Measurements from ENCODE around the gene KRTAP5-11.
"Not testable (repeated sequence)": the region's sequence is repeated elsewhere in the genome, so short reads cannot be mapped to it uniquely, and the experiment has no call there.

Gene KRTAP5-11

GRCh38 chr11:71554996-71555395 is 27.7 kb downstream of the KRTAP5-11 start:
- no peak for DNase-seq

GRCh38 chr11:71551711-71552110 is 31.0 kb downstream of the KRTAP5-11 start:
- no peak for DNase-seq

- no peak for DNase-seq
Measured at GRCh38 chr11:71548716-71549151, 33.9 kb downstream of the KRTAP5-11 start.

- no peak for DNase-seq
Measured at GRCh38 chr11:71548120-71548519, 34.6 kb downstream of the KRTAP5-11 start, which contains the start of gene KRTAP5-9. KRTAP5-9 (plus strand) TSS chr11:71548420; CDS start chr11:71548658, 238 bp downstream.

GRCh38 chr11:71545405-71545966 is 37.2 kb downstream of the KRTAP5-11 start:
- DNase-seq, result no peak

GRCh38 chr11:71544525-71545214 is 38.0 kb downstream of the KRTAP5-11 start:
- no peak for DNase-seq

- DNase-seq, result no peak
Measured at GRCh38 chr11:71543866-71544265, 38.8 kb downstream of the KRTAP5-11 start.

- no peak for DNase-seq
Measured at GRCh38 chr11:71542879-71543777, 39.5 kb downstream of the KRTAP5-11 start.

GRCh38 chr11:71542382-71542781 is 40.3 kb downstream of the KRTAP5-11 start:
- DNase-seq, result no peak

- not testable (repeated sequence) for DNase-seq
Measured at GRCh38 chr11:71540521-71541304, 42.0 kb downstream of the KRTAP5-11 start.

GRCh38 chr11:71539971-71540370 is 42.7 kb downstream of the KRTAP5-11 start:
- DNase-seq, result not testable (repeated sequence)

- no peak for DNase-seq
Measured at GRCh38 chr11:71539017-71539416, 43.7 kb downstream of the KRTAP5-11 start.

- DNase-seq, result no peak
Measured at GRCh38 chr11:71538666-71538990, 44.0 kb downstream of the KRTAP5-11 start.

- not testable (repeated sequence) for DNase-seq
Measured at GRCh38 chr11:71537977-71538665, 44.6 kb downstream of the KRTAP5-11 start, which contains the start of gene KRTAP5-8. KRTAP5-8 (plus strand) TSS chr11:71538025; CDS start chr11:71538056, 31 bp downstream.

GRCh38 chr11:71537537-71537936 is 45.1 kb downstream of the KRTAP5-11 start:
- DNase-seq, result no peak

GRCh38 chr11:71535825-71536224 is 46.9 kb downstream of the KRTAP5-11 start:
- DNase-seq, result no peak

- DNase-seq, result not testable (repeated sequence)
Measured at GRCh38 chr11:71534711-71535608, 47.7 kb downstream of the KRTAP5-11 start.

GRCh38 chr11:71532036-71532610 is 50.6 kb downstream of the KRTAP5-11 start:
- DNase-seq, result no peak

Data from activated naive CD4-positive, alpha-beta T cell treated with Interleukin-2 at 50 U/mL for 16 hours (primary cell).